Muscle layer of colon (tissue), 2 donors: Measurements from ENCODE around the gene MYO7B.
A peak's percentile ranks its signal among the peaks of the same experiment; 100 is the strongest.
"Not testable (repeated sequence)": the region's sequence is repeated elsewhere in the genome, so short reads cannot be mapped to it uniquely, and the experiment has no call there.

Experiments
- H3K27ac ChIP-seq: one replicate; pipeline ENCODE4 v1.7.0; 2013; ENCODE audit warnings: low read depth, mild to moderate bottlenecking, low read length, moderate library complexity
- H3K27me3 ChIP-seq, 2 donors: one replicate each; pipeline ENCODE4 v1.7.0; 2013; ENCODE audit warnings: low read length in 2 of 2, mild to moderate bottlenecking in 2 of 2; ENCODE audit not compliant: insufficient read depth in 2 of 2, control insufficient read depth in 1 of 2
- H3K36me3 ChIP-seq: one replicate; pipeline ENCODE4 v1.7.0; 2013; ENCODE audit warnings: mild to moderate bottlenecking, low read length; ENCODE audit not compliant: insufficient read depth
- H3K4me1 ChIP-seq: one replicate; pipeline ENCODE4 v1.7.0; 2013; ENCODE audit warnings: mild to moderate bottlenecking, low read length; ENCODE audit not compliant: insufficient read depth
- H3K4me3 ChIP-seq, 2 donors: one replicate each; pipeline ENCODE4 v1.7.0; 2013; ENCODE audit warnings: low read length in 2 of 2, low read depth in 1 of 2, mild to moderate bottlenecking in 1 of 2, moderate library complexity in 1 of 2
- H3K9ac ChIP-seq: one replicate; pipeline ENCODE4 v1.7.0; 2013; ENCODE audit warnings: low read length
- H3K9me3 ChIP-seq: one replicate; pipeline ENCODE4 v1.7.0; 2013; ENCODE audit warnings: mild to moderate bottlenecking, low read length
- donor health status: abdominal sarcoma.
- donor health status: Adenocarcinoma of cecum.

MYO7B gene

GRCh38 chr2:127525691-127526131 is 9.8 kb upstream of the MYO7B start:
- Histone ChIP-seq H3K36me3 (peaks cover 7% of the 10 kb centered on the region), H3K9ac (peak overlapping the region; percentile 85), H3K27ac (peak overlapping the region; percentile 96), H3K27me3 (no peaks in the 10 kb centered on the region), H3K4me3 (peak overlapping the region; percentile 86 to 91), H3K4me1 (peaks cover 12% of the 10 kb centered on the region), H3K9me3 (no peaks in the 10 kb centered on the region)

- Histone ChIP-seq H3K4me1 (peaks cover 12% of the 10 kb centered on the region), H3K27me3 (no peaks in the 10 kb centered on the region), H3K36me3 (peaks cover 7% of the 10 kb centered on the region), H3K4me3 (peak within 1 kb of the TSS; percentile 86 to 91), H3K9me3 (no peaks in the 10 kb centered on the region), H3K9ac (peak within 1 kb of the TSS; percentile 85), H3K27ac (peak within 1 kb of the TSS; percentile 96)
Measured at GRCh38 chr2:127526132-127527000, 9.1 kb upstream of the MYO7B start, which contains the start of gene IWS1. IWS1 (minus strand) TSS chr2:127526489; CDS start chr2:127526208, 281 bp downstream.

GRCh38 chr2:127527001-127527804 is 8.3 kb upstream of the MYO7B start:
- H3K9me3 ChIP-seq: no peaks in the 10 kb centered on the region
- peak overlapping the region; percentile 85 for H3K9ac ChIP-seq
- peaks cover 4% of the 10 kb centered on the region for H3K36me3 ChIP-seq
- H3K27ac ChIP-seq: peak overlapping the region; percentile 96
- H3K4me1 ChIP-seq: peaks cover 12% of the 10 kb centered on the region
- H3K27me3 ChIP-seq: no peaks in the 10 kb centered on the region
- H3K4me3 ChIP-seq: peak overlapping the region; percentile 86 to 91

GRCh38 chr2:127528487-127528886 is 7.0 kb upstream of the MYO7B start:
- H3K27me3 ChIP-seq: no peaks in the 10 kb centered on the region
- no peak overlapping the region for H3K27ac ChIP-seq
- H3K9ac ChIP-seq: no peak overlapping the region
- H3K4me1 ChIP-seq: peaks cover 12% of the 10 kb centered on the region
- no peaks in the 10 kb centered on the region for H3K9me3 ChIP-seq
- no peak overlapping the region for H3K4me3 ChIP-seq
- no peaks in the 10 kb centered on the region for H3K36me3 ChIP-seq

GRCh38 chr2:127529416-127529815 is 6.1 kb upstream of the MYO7B start:
- not testable (repeated sequence) for H3K9ac ChIP-seq, H3K9me3 ChIP-seq, H3K27me3 ChIP-seq, H3K4me3 ChIP-seq, H3K27ac ChIP-seq, H3K36me3 ChIP-seq
- peaks cover 12% of the 10 kb centered on the region for H3K4me1 ChIP-seq

GRCh38 chr2:127530245-127531140 is 5.0 kb upstream of the MYO7B start:
- Histone ChIP-seq H3K36me3 (no peaks in the 10 kb centered on the region), H3K27ac (no peak overlapping the region), H3K4me3 (no peak overlapping the region), H3K9ac (no peak overlapping the region), H3K4me1 (peaks cover 8% of the 10 kb centered on the region), H3K9me3 (no peaks in the 10 kb centered on the region), H3K27me3 (no peaks in the 10 kb centered on the region)

GRCh38 chr2:127531221-127531648 is 4.2 kb upstream of the MYO7B start:
- Histone ChIP-seq H3K9me3 (no peaks in the 10 kb centered on the region), H3K27me3 (no peaks in the 10 kb centered on the region), H3K9ac (no peak overlapping the region), H3K27ac (no peak overlapping the region), H3K4me3 (no peak overlapping the region), H3K4me1 (peaks cover 7% of the 10 kb centered on the region), H3K36me3 (no peaks in the 10 kb centered on the region)

GRCh38 chr2:127532296-127532695 is 3.2 kb upstream of the MYO7B start:
- Histone ChIP-seq H3K27ac (no peak overlapping the region), H3K4me3 (no peak overlapping the region), H3K36me3 (no peaks in the 10 kb centered on the region), H3K9me3 (no peaks in the 10 kb centered on the region), H3K9ac (no peak overlapping the region), H3K27me3 (no peaks in the 10 kb centered on the region), H3K4me1 (peaks cover 3% of the 10 kb centered on the region)

- Histone ChIP-seq H3K36me3 (no peaks in the 10 kb centered on the region), H3K9ac (no peak overlapping the region), H3K9me3 (no peaks in the 10 kb centered on the region), H3K27ac (no peak overlapping the region), H3K27me3 (no peaks in the 10 kb centered on the region), H3K4me3 (no peak overlapping the region), H3K4me1 (no peaks in the 10 kb centered on the region)
Measured at GRCh38 chr2:127535918-127536317, 435 bp downstream of the MYO7B start.

GRCh38 chr2:127536707-127537541 is 1.4 kb downstream of the MYO7B start:
- no peak overlapping the region for H3K4me3 ChIP-seq
- H3K27me3 ChIP-seq: no peaks in the 10 kb centered on the region
- no peak overlapping the region for H3K27ac ChIP-seq
- H3K9ac ChIP-seq: no peak overlapping the region
- no peaks in the 10 kb centered on the region for H3K36me3 ChIP-seq
- no peaks in the 10 kb centered on the region for H3K4me1 ChIP-seq
- no peaks in the 10 kb centered on the region for H3K9me3 ChIP-seq
